NCI-H460 (cell line): ENCODE results near the gene PLXNA2. TPM values are rescaled to one million over a fixed set of nuclear protein-coding genes. Genes with fewer than 3 reads are reported as not detected.

Experiments
- DNase-seq: peaks from one replicate; pipeline ENCODE4 v3.0.0-alpha.2; 2016; ENCODE audit warnings: low read depth; ENCODE audit errors: extremely low read depth
- total RNA-seq: library from RNA; depleted of rRNA; stranded (reverse); fragments of >200 nt; shearing (Covaris generic); gene quantifications from 2 replicates; pipeline ENCODE4 v1.2.3, GENCODE V29; 2014

The PLXNA2 gene
- total RNA-seq, 1 experiment from 2014 or later: 6.5 TPM

- no peak for DNase-seq
Measured at GRCh38 chr1:208052926-208053407, 191.2 kb downstream of the PLXNA2 start.

GRCh38 chr1:208052135-208052534 is 192.0 kb downstream of the PLXNA2 start:
- no peak for DNase-seq

- no peak for DNase-seq
Measured at GRCh38 chr1:208051651-208052050, 192.5 kb downstream of the PLXNA2 start.

- DNase-seq: no peak
Measured at GRCh38 chr1:208048904-208049303, 195.3 kb downstream of the PLXNA2 start.

- no peak for DNase-seq
Measured at GRCh38 chr1:208047975-208048374, 196.2 kb downstream of the PLXNA2 start.

- DNase-seq: no peak
Measured at GRCh38 chr1:208047476-208047934, 196.7 kb downstream of the PLXNA2 start.

GRCh38 chr1:208045463-208046260 is 198.5 kb downstream of the PLXNA2 start:
- DNase-seq: peak; percentile 36

GRCh38 chr1:208044589-208045462 is 199.4 kb downstream of the PLXNA2 start:
- no peak for DNase-seq

GRCh38 chr1:208043691-208044181 is 200.4 kb downstream of the PLXNA2 start:
- DNase-seq: no peak

- DNase-seq: no peak
Measured at GRCh38 chr1:208042868-208043267, 201.3 kb downstream of the PLXNA2 start.

GRCh38 chr1:208042041-208042615 is 202.1 kb downstream of the PLXNA2 start:
- DNase-seq: no peak

GRCh38 chr1:208041505-208041904 is 202.7 kb downstream of the PLXNA2 start:
- DNase-seq: no peak

- DNase-seq: no peak
Measured at GRCh38 chr1:208040821-208041297, 203.3 kb downstream of the PLXNA2 start.

- no peak for DNase-seq
Measured at GRCh38 chr1:208039536-208040332, 204.4 kb downstream of the PLXNA2 start.

GRCh38 chr1:208038303-208038702 is 205.9 kb downstream of the PLXNA2 start:
- DNase-seq: no peak

GRCh38 chr1:208036918-208037766 is 207.0 kb downstream of the PLXNA2 start:
- DNase-seq: no peak

- peak; percentile 35 for DNase-seq
Measured at GRCh38 chr1:208036106-208036808, 207.9 kb downstream of the PLXNA2 start.

- DNase-seq: no peak
Measured at GRCh38 chr1:208034135-208034534, 210.0 kb downstream of the PLXNA2 start.
